GM13976 (cell line): ENCODE data around the gene PHYHIPL.

Source experiments
- DNase-seq: peaks from one replicate; pipeline ENCODE4 v3.0.0; 2012; ENCODE audit warnings: low spot score
- CTCF ChIP-seq: IDR thresholded peaks from 2 replicates; pipeline ENCODE4 v1.5.1; 2012; ENCODE audit warnings: borderline replicate concordance, mild to moderate bottlenecking; ENCODE audit not compliant: insufficient read depth; ENCODE audit errors: extremely low read depth, missing control alignments, control extremely low read depth
- in situ Hi-C: fragments of 300-500 bp; cut with MboI; formaldehyde crosslinking; loops from one replicate; pipeline ENCODE4 v1.12.0; 2022; ENCODE audit warnings: low sequenced_read_pairs, mixed read lengths, inconsistent platforms; ENCODE audit not compliant: unreplicated experiment

PHYHIPL gene

GRCh38 chr10:59257224-59257623 is 80.8 kb downstream of the PHYHIPL start:
- TF ChIP-seq CTCF = no peak
- in situ Hi-C loops = no loop called here
- no peak for DNase-seq

- no peak for DNase-seq
- in situ Hi-C loops = no loop called here
- no peak for TF ChIP-seq CTCF
Measured at GRCh38 chr10:59258890-59259289, 82.4 kb downstream of the PHYHIPL start.

- no peak for DNase-seq
- in situ Hi-C loops = no loop called here
- TF ChIP-seq CTCF = no peak
Measured at GRCh38 chr10:59265141-59265540, 88.7 kb downstream of the PHYHIPL start.

DNA sequence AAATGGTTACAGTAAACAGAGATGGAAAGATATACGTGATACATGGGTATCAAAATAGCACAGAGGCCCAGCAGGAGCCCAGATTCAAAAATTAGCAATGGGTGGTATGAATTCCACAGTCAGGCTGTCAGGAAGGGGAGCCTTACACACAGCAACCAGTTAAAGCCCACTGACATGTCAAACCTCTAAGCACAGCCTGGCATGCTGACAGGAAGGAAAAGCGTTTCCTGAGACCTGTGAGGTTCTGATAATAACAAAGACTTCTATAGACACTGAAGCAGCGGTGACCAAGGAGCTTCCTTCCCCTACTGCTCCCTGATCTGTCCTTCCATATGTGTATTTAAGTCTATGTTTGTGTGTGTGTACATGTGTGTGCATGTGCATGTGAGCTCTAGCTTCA is 89.9 kb downstream of the PHYHIPL start:
- no peak for DNase-seq
- in situ Hi-C loops = no loop called here
- no peak for TF ChIP-seq CTCF

- no peak for TF ChIP-seq CTCF
- in situ Hi-C loops = no loop called here
- no peak for DNase-seq
Measured at GRCh38 chr10:59268460-59268859, 92.0 kb downstream of the PHYHIPL start.

DNA sequence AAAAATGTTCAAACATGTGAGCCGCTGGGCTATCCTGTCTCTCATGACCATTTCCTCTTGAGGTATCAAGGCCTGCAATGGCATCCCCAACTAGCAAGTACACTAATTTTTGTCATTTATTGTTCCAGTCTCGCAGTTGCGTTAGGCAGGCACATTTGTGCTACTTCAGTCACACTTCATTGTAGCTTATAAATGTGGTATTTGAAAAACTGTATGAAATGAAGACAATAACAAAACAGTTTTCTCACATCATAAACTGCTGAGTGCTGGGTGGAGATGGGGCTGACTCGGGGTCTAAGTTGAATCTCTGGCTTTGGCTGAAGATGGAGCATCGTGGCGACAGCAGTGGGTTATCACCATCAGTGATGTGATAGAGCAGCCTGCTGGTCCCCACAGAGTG is 93.2 kb downstream of the PHYHIPL start:
- in situ Hi-C loops = no loop called here
- no peak for DNase-seq
- TF ChIP-seq CTCF = no peak

- TF ChIP-seq CTCF = no peak
- in situ Hi-C loops = no loop called here
- DNase-seq = no peak
Measured at GRCh38 chr10:59270492-59270891, 94.0 kb downstream of the PHYHIPL start.
